ENCODE results near the gene IMPACT.

- no peak for TF ChIP-seq POLR2AphosphoS5 (IDR thresholded peaks at IDR 0.05; ENCODE audit: borderline replicate concordance, low read depth, low read length)
- TF ChIP-seq EZH2 (IDR thresholded peaks at IDR 0.05), result no peak
- no peak for TF ChIP-seq FOXP2 (optimal IDR thresholded peaks at IDR 0.05; ENCODE audit: control extremely low read depth, extremely low read length, insufficient read depth)
These were observed 52.9 kb downstream of the IMPACT start for GRCh38 chr18:24479371-24479770.
